Measurements from ENCODE around the gene GALNT9. TPM values are rescaled to one million over a fixed set of nuclear protein-coding genes. Genes with fewer than 3 reads are reported as not detected.
"Not testable (repeated sequence)": the region's sequence is repeated elsewhere in the genome, so short reads cannot be mapped to it uniquely, and the experiment has no call there.

Gene GALNT9
- polyA plus RNA-seq, 4 donors = 8.7 to 11.7 (median 10.2) TPM

- no peak for DNase-seq (ENCODE audit: low read depth in 4 of 4, low spot score in 2 of 4)
Measured at GRCh38 chr12:132155771-132156572, 173.4 kb downstream of the GALNT9 start.

GRCh38 chr12:132154941-132155770 lies 174.2 kb downstream of the GALNT9 start:
- DNase-seq (ENCODE audit: low read depth in 4 of 4, low spot score in 2 of 4) = no peak

- DNase-seq (ENCODE audit: low read depth in 4 of 4, low spot score in 2 of 4) = no peak
Measured at GRCh38 chr12:132154341-132154761, 175.0 kb downstream of the GALNT9 start.

GRCh38 chr12:132153501-132154340 lies 175.7 kb downstream of the GALNT9 start:
- DNase-seq (ENCODE audit: low read depth in 4 of 4, low spot score in 2 of 4) = peak in 3 of 4 donors; percentile 71 to 80 (median 79)

GRCh38 chr12:132152953-132153352 lies 176.4 kb downstream of the GALNT9 start:
- DNase-seq (ENCODE audit: low read depth in 4 of 4, low spot score in 2 of 4) = no peak

GRCh38 chr12:132152411-132152821 lies 177.0 kb downstream of the GALNT9 start:
- DNase-seq (ENCODE audit: low read depth in 4 of 4, low spot score in 2 of 4) = no peak

- DNase-seq (ENCODE audit: low read depth in 4 of 4, low spot score in 2 of 4) = no peak
Measured at GRCh38 chr12:132151766-132152410, 177.5 kb downstream of the GALNT9 start.

- no peak for DNase-seq (ENCODE audit: low read depth in 4 of 4, low spot score in 2 of 4)
Measured at GRCh38 chr12:132151145-132151765, 178.1 kb downstream of the GALNT9 start.

GRCh38 chr12:132150780-132151144 lies 178.6 kb downstream of the GALNT9 start:
- DNase-seq (ENCODE audit: low read depth in 4 of 4, low spot score in 2 of 4) = no peak

- not testable (repeated sequence) for DNase-seq (ENCODE audit: low read depth in 4 of 4, low spot score in 2 of 4)
Measured at GRCh38 chr12:132149526-132149925, 179.9 kb downstream of the GALNT9 start.

GRCh38 chr12:132148368-132149045 lies 180.9 kb downstream of the GALNT9 start:
- no peak for DNase-seq (ENCODE audit: low read depth in 4 of 4, low spot score in 2 of 4)

GRCh38 chr12:132147423-132148367 lies 181.7 kb downstream of the GALNT9 start:
- no peak for DNase-seq (ENCODE audit: low read depth in 4 of 4, low spot score in 2 of 4)

- DNase-seq (ENCODE audit: low read depth in 4 of 4, low spot score in 2 of 4) = no peak
Measured at GRCh38 chr12:132146772-132147422, 182.5 kb downstream of the GALNT9 start.

Other genes with a start within 250 kb of the GALNT9 start
- gene DDX51, start 185.3 kb downstream of the GALNT9 start, polyA plus RNA-seq (ENCODE audit: insufficient read length in 4 of 4) = 10 to 100 TPM; 12.9 to 24.7 (median 21.6) TPM
- gene NOC4L, start 185.1 kb downstream of the GALNT9 start, polyA plus RNA-seq (ENCODE audit: insufficient read length in 4 of 4) = 10 to 100 TPM; 11.7 to 21.2 (median 16.4) TPM
- gene FBRSL1, start 160.6 kb upstream of the GALNT9 start, polyA plus RNA-seq (ENCODE audit: insufficient read length in 4 of 4) = 100 to 1,000 TPM in 1 of 4 donors, 10 to 100 TPM in 3; 37.5 to 104 (median 79.8) TPM